Pancreas (tissue), 10 donors: Measurements from ENCODE around the gene CCDC122. TPM values are rescaled to one million over a fixed set of nuclear protein-coding genes. Genes with fewer than 3 reads are reported as not detected.
A peak's percentile ranks its signal among the peaks of the same experiment; 100 is the strongest.

Experiments
- ATAC-seq, 4 donors: fragments of 200-7000 bp; cut with Tn5 transposase; one replicate each; pipeline versions ENCODE4 v1.8.0 to v1.9.1; 2020; ENCODE audit warnings: mild to moderate bottlenecking in 4 of 4, moderate library complexity in 4 of 4
- DNase-seq, 6 donors: peaks; one replicate each; pipeline ENCODE4 v3.0.0-alpha.2; 2020
- FAIRE-seq: peaks from 2 replicates; lab custom pipeline; 2012; peaks lifted over from hg19 to GRCh38; lab: Jason Lieb, UNC
- H3K27ac ChIP-seq, 4 donors: fragments of 200-600 bp; sonication (generic); 1 replicate in 3 of 4; 2 replicates in 1 of 4; pipeline versions ENCODE4 v1.5.0 to v1.8.0; 2020
- H3K27me3 ChIP-seq, 4 donors: fragments of 200-600 bp; one replicate each; pipeline ENCODE4 v1.8.0; 2021
- H3K36me3 ChIP-seq, 3 donors: fragments of 200-600 bp; sonication (generic) in 1 of 3; one replicate each; pipeline versions ENCODE4 v1.5.0 to v1.8.0; 2020 to 2021
- H3K4me1 ChIP-seq, 3 donors: fragments of 200-600 bp; one replicate each; pipeline ENCODE4 v1.8.0; 2021
- H3K4me3 ChIP-seq, 4 donors: fragments of 200-600 bp; sonication (generic) in 2 of 4; one replicate each; pipeline versions ENCODE4 v1.5.0 to v1.8.0; 2020 to 2021
- H3K9me3 ChIP-seq, 4 donors: fragments of 200-600 bp; one replicate each; pipeline ENCODE4 v1.8.0; 2021
- CTCF ChIP-seq, 4 donors: fragments of 200-600 bp; sonication (generic) in 3 of 4; IDR thresholded peaks; one replicate each; pipeline versions ENCODE4 v1.5.0 to v1.8.0; 2021; ENCODE audit warnings: antibody characterized with exemption in 4 of 4
- WGBS, 2 donors: extraction: QIAGEN DNeasy Blood & Tissue Kit; methylation state at CpG; one replicate each; pipeline ENCODE4 v1.1.7; 2013; 5-methylcytosine and 5-hydroxymethylcytosine counted together
- intact Hi-C, 3 donors: fragments of 100-400 bp; cut with DNase I; formaldehyde crosslinking; loops; one replicate each; pipeline versions ENCODE4 v1.11.1 to v1.14.2; 2022
- polyA plus RNA-seq, 2 donors: library from polyadenylated mRNA; stranded (reverse); fragments of 200-250 nt; gene quantifications; one replicate each; pipeline ENCODE4 v1.2.3, GENCODE V29; 2013
- total RNA-seq, 6 donors: library from RNA; stranded (reverse); fragmentation: NEBNext Ultra II Directional in 4 of 6; extraction: Animal tissue kit (Norgen Biotek cat#: 25700) in 4 of 6; gene quantifications; one replicate each; pipeline versions ENCODE4 v1.2.1 to v1.2.4, GENCODE V29; 2021 to 2023
- donor health status: healthy with polysubstance abuse.
- donor health status: DM: no; HTN: no; CAD: no; lungs with moderate emphysema.
- donor health status: DM: no; HTN: no; CAD: no.
- donor health status: control.
- donor health status: control.
- donor health status: Bipolar disorder and iron deficiency.
- donor health status: DM: yes; HTN: yes; CAD: no.
- donor health status: DM: no; HTN: no; CAD: no.
- donor health status: DM: no; HTN: no; CAD: no.
- donor health status: DM: yes; HTN: yes; CAD: no.

CCDC122 gene
- total and polyA plus RNA-seq, 8 donors: 2.9 to 7.3 (median 4.7) TPM

- DNase-seq: no peak
- peak in 1 of 4 donors; percentile 46 for ATAC-seq
- no peaks in the 10 kb centered on the region for H3K36me3 ChIP-seq
- no peak overlapping the region for H3K27ac ChIP-seq
- no peak for FAIRE-seq
- no peaks in the 10 kb centered on the region for H3K9me3 ChIP-seq
- H3K4me1 ChIP-seq: no peaks in the 10 kb centered on the region
- H3K27me3 ChIP-seq: no peaks in the 10 kb centered on the region
- H3K4me3 ChIP-seq: no peak overlapping the region
- intact Hi-C loops: loop anchor here in 2 of 3 donors (10.0 kb wide), 2 partner anchors 498 to 828 kb away; no protein-coding TSS in a partner anchor
- no peak for TF ChIP-seq CTCF (IDR thresholded peaks at IDR 0.05)
Measured at GRCh38 chr13:43802511-43802910, 77.0 kb downstream of the CCDC122 start.

GRCh38 chr13:43800828-43801227 lies 78.7 kb downstream of the CCDC122 start:
- Histone ChIP-seq H3K36me3 (no peaks in the 10 kb centered on the region), H3K4me3 (no peak overlapping the region), H3K9me3 (no peaks in the 10 kb centered on the region), H3K27ac (no peak overlapping the region), H3K4me1 (no peaks in the 10 kb centered on the region), H3K27me3 (no peaks in the 10 kb centered on the region)
- ATAC-seq (no peak), DNase-seq (no peak), FAIRE-seq (no peak)
- intact Hi-C loops: loop anchor here in 2 of 3 donors (10.0 kb wide), 2 partner anchors 496 to 826 kb away; no protein-coding TSS in a partner anchor
- WGBS, 2 donors: 64 to 78% methylated on average over 3 of the region's 3 CpGs
- no peak for TF ChIP-seq CTCF (IDR thresholded peaks at IDR 0.05)

- no peak overlapping the region for H3K4me3 ChIP-seq
- intact Hi-C loops: no loop called here
- 54 to 65% methylated on average over 4 of the region's 4 CpGs for WGBS, 2 donors
- peak in 1 of 4 donors; percentile 31 for ATAC-seq
- H3K4me1 ChIP-seq: no peaks in the 10 kb centered on the region
- no peaks in the 10 kb centered on the region for H3K36me3 ChIP-seq
- no peak for FAIRE-seq
- DNase-seq: no peak
- no peaks in the 10 kb centered on the region for H3K27me3 ChIP-seq
- no peak for TF ChIP-seq CTCF (IDR thresholded peaks at IDR 0.05)
- no peak overlapping the region for H3K27ac ChIP-seq
- no peaks in the 10 kb centered on the region for H3K9me3 ChIP-seq
Measured at GRCh38 chr13:43799191-43799590, 80.3 kb downstream of the CCDC122 start.

GRCh38 chr13:43797869-43798268 lies 81.7 kb downstream of the CCDC122 start:
- Histone ChIP-seq H3K36me3 (no peaks in the 10 kb centered on the region), H3K27ac (no peak overlapping the region), H3K4me1 (no peaks in the 10 kb centered on the region), H3K9me3 (no peaks in the 10 kb centered on the region), H3K4me3 (no peak overlapping the region), H3K27me3 (no peaks in the 10 kb centered on the region)
- WGBS, 2 donors: 62 to 63% methylated on average over 3 of the region's 3 CpGs
- intact Hi-C loops: no loop called here
- ATAC-seq (no peak), DNase-seq (no peak), FAIRE-seq (no peak)
- TF ChIP-seq CTCF (IDR thresholded peaks at IDR 0.05): no peak

GRCh38 chr13:43797159-43797558 lies 82.4 kb downstream of the CCDC122 start:
- 87 to 90% methylated on average over 1 of the region's 1 CpG for WGBS, 2 donors
- no peak overlapping the region for H3K27ac ChIP-seq
- intact Hi-C loops: no loop called here
- FAIRE-seq (no peak), ATAC-seq (no peak), DNase-seq (no peak)
- no peaks in the 10 kb centered on the region for H3K36me3 ChIP-seq
- no peak for TF ChIP-seq CTCF (IDR thresholded peaks at IDR 0.05)
- H3K4me3 ChIP-seq: no peak overlapping the region
- no peaks in the 10 kb centered on the region for H3K9me3 ChIP-seq
- H3K27me3 ChIP-seq: no peaks in the 10 kb centered on the region
- no peaks in the 10 kb centered on the region for H3K4me1 ChIP-seq
